C4-2B (cell line): ENCODE measurements around the gene TEDC2.

Source experiments
- ZFX ChIP-seq: fragments of 450-650 bp; IDR thresholded peaks from 2 replicates; pipeline ENCODE4 v1.6.1; 2017
- TF ChIP-seq, protein P1 (sequence below): fragments of 450-650 bp; conservative IDR thresholded peaks from 2 replicates; pipeline ENCODE4 v1.5.1; 2017; ENCODE audit warnings: mild to moderate bottlenecking

DNA sequence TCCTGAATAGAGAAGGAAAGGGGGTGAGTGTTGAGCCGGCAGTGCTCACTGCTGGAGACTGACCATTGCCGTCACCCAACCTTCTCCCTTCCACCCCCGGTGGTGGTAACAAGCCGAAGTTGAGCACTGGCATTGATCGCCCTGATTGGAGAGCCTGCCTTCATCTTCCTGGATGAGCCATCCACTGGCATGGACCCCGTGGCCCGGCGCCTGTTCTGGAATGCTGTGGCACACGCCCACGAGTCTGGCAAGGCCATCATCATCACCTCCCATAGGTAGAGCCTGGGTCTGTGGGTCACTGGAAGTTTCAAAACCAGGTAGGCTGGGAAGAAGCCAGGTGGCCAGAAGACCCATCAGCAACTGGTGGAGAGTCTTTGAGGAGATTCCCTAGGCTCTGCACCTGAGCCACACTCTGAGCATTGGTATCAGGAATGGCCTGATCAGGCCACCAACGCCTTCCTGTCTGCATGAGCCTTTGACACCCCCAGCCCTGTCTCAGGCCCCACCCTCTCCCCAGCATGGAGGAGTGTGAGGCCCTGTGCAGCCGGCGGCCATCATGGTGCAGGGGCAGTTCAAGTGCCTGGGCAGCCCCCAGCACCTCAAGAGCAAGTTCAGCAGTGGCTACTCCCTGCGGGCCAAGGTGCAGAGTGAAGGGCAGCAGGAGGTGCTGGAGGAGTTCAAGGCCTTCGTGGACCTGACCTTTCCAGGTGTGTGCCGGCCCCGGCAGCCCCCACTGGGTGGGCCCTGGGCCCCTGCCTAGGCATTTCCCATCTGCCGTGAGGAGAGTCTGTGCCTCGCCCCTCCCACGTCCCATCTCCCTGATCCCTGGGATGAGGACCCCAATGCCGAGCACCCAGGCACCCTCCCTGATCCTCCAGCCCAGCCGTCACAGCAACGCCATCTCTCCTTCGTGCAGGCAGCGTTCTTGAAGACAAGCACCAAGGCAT, 35.6 kb upstream of the TEDC2 start:
- TF ChIP-seq, protein P1, sequence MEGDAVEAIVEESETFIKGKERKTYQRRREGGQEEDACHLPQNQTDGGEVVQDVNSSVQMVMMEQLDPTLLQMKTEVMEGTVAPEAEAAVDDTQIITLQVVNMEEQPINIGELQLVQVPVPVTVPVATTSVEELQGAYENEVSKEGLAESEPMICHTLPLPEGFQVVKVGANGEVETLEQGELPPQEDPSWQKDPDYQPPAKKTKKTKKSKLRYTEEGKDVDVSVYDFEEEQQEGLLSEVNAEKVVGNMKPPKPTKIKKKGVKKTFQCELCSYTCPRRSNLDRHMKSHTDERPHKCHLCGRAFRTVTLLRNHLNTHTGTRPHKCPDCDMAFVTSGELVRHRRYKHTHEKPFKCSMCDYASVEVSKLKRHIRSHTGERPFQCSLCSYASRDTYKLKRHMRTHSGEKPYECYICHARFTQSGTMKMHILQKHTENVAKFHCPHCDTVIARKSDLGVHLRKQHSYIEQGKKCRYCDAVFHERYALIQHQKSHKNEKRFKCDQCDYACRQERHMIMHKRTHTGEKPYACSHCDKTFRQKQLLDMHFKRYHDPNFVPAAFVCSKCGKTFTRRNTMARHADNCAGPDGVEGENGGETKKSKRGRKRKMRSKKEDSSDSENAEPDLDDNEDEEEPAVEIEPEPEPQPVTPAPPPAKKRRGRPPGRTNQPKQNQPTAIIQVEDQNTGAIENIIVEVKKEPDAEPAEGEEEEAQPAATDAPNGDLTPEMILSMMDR = no peak
- TF ChIP-seq ZFX = no peak
